Glutamatergic neuron (in vitro differentiated cells): ENCODE results near the gene NUAK1. TPM values are rescaled to one million over a fixed set of nuclear protein-coding genes. Genes with fewer than 3 reads are reported as not detected.
"Not testable (repeated sequence)": the region's sequence is repeated elsewhere in the genome, so short reads cannot be mapped to it uniquely, and the experiment has no call there.

ENCODE experiments used
- DNase-seq: peaks from one replicate; pipeline ENCODE4 v3.0.0; 2022
- H3K27ac Mint-ChIP-seq: one replicate; pipeline ENCODE4 v1.8.0; 2020; ENCODE audit warnings: mild to moderate bottlenecking, mixed read lengths, inconsistent platforms; ENCODE audit not compliant: unreplicated experiment
- H3K27me3 Mint-ChIP-seq: one replicate; pipeline ENCODE4 v1.8.0; 2020; ENCODE audit warnings: mild to moderate bottlenecking, moderate library complexity, mixed read lengths, inconsistent platforms; ENCODE audit not compliant: unreplicated experiment
- H3K36me3 Mint-ChIP-seq: one replicate; pipeline ENCODE4 v1.8.0; 2020; ENCODE audit warnings: mild to moderate bottlenecking, mixed read lengths, inconsistent platforms; ENCODE audit not compliant: unreplicated experiment
- H3K4me1 Mint-ChIP-seq: one replicate; pipeline ENCODE4 v1.8.0; 2020; ENCODE audit warnings: mild to moderate bottlenecking, low read depth, mixed read lengths, inconsistent platforms; ENCODE audit not compliant: unreplicated experiment
- H3K4me3 Mint-ChIP-seq: one replicate; pipeline ENCODE4 v1.8.0; 2020; ENCODE audit warnings: mild to moderate bottlenecking, mixed read lengths, inconsistent platforms; ENCODE audit not compliant: unreplicated experiment
- H3K9me3 Mint-ChIP-seq: one replicate; pipeline ENCODE4 v1.8.0; 2020; ENCODE audit warnings: mild to moderate bottlenecking, moderate library complexity, mixed read lengths, inconsistent platforms; ENCODE audit not compliant: unreplicated experiment
- CTCF ChIP-seq: fragments of 200-600 bp; sonication (generic); IDR thresholded peaks from one replicate; pipeline ENCODE4 v1.5.0; 2021; ENCODE audit not compliant: partially characterized antibody, unreplicated experiment
- total RNA-seq: library from RNA; stranded (reverse); fragmentation: NEBNext Ultra II Directional; extraction: Animal tissue kit (Norgen Biotek cat#: 25700); gene quantifications from one replicate; pipeline ENCODE4 v1.2.1, GENCODE V29; 2021; ENCODE audit not compliant: unreplicated experiment

Gene NUAK1
- total RNA-seq, 1 donor from 2014 or later, result 18.8 TPM

- Mint-ChIP-seq H3K4me3 (no peak overlapping the region), H3K4me1 (peaks cover 10% of the 10 kb centered on the region), H3K27ac (no peak overlapping the region), H3K27me3 (no peaks in the 10 kb centered on the region), H3K36me3 (peaks cover 16% of the 10 kb centered on the region), H3K9me3 (no peaks in the 10 kb centered on the region)
- DNase-seq, result no peak
- TF ChIP-seq CTCF, result no peak
Measured at GRCh38 chr12:106021516-106021915, 117.2 kb downstream of the NUAK1 start.

GRCh38 chr12:106020736-106021135 is 118.0 kb downstream of the NUAK1 start:
- Mint-ChIP-seq H3K4me3 (no peak overlapping the region), H3K36me3 (peaks cover 19% of the 10 kb centered on the region), H3K27me3 (peaks cover 2% of the 10 kb centered on the region), H3K4me1 (peaks cover 10% of the 10 kb centered on the region), H3K9me3 (no peaks in the 10 kb centered on the region), H3K27ac (no peak overlapping the region)
- TF ChIP-seq CTCF, result no peak
- DNase-seq, result no peak

DNA sequence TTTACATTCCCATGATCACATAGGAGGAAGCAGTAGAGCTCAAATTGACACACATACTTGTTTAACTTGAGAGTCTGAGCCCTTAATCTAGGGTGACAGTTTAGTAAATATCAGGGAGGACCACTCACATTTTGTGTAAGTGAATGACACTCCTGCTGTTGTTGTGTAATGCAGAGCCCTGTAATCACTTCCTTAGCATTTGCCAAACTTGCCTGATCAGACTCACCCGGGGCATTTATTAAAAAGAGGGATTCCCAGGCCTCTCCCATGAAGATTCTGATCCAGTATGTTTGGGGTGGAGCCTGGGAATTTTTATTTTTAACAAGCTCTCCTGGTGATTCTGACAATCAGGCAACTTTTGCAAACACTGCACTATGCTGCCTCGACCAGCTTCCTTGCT is 119.6 kb downstream of the NUAK1 start:
- Mint-ChIP-seq H3K27me3 (peaks cover 2% of the 10 kb centered on the region), H3K4me3 (no peak overlapping the region), H3K36me3 (peaks cover 20% of the 10 kb centered on the region), H3K4me1 (peaks cover 10% of the 10 kb centered on the region), H3K9me3 (no peaks in the 10 kb centered on the region), H3K27ac (no peak overlapping the region)
- no peak for DNase-seq
- no peak for TF ChIP-seq CTCF

- DNase-seq, result no peak
- H3K36me3 Mint-ChIP-seq, result peaks cover 20% of the 10 kb centered on the region
- no peak for TF ChIP-seq CTCF
- peaks cover 1% of the 10 kb centered on the region for H3K9me3 Mint-ChIP-seq
- H3K4me3 Mint-ChIP-seq, result no peak overlapping the region
- no peak overlapping the region for H3K27ac Mint-ChIP-seq
- H3K27me3 Mint-ChIP-seq, result peaks cover 4% of the 10 kb centered on the region
- H3K4me1 Mint-ChIP-seq, result peaks cover 10% of the 10 kb centered on the region
Measured at GRCh38 chr12:106018286-106018685, 120.5 kb downstream of the NUAK1 start.

DNA sequence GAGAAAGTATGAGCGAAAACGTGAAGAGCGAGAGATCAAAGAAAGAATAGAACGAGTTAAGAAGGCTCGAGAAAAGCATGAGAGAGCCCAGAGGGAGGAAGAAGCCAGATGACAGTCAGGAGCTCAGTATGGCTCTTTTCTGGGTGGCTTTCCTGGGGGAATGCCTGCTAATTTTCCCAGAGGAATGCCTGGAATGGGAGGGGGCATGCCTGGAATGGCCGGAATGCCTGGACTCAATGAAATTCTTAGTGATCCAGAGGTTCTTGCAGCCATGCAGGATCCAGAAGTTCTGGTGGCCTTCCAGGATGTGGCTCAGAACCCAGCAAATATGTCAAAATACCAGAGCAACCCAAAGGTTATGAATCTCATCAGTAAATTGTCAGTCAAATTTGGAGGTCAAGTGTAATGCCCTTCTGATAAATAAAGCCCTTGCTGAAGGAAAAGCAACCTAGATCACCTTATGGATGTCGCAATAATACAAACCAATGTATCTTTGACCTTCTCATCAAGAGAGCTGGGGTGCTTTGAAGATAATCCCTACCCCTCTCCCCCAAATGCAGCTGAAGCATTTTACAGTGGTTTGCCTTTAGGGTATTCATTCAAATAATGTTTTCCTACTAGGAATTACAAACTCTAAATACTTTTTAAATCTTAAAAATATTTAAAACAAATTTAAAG is 122.0 kb downstream of the NUAK1 start:
- DNase-seq, H3K4me1 Mint-ChIP-seq, H3K4me3 Mint-ChIP-seq, H3K27ac Mint-ChIP-seq, H3K27me3 Mint-ChIP-seq, H3K9me3 Mint-ChIP-seq: not testable (repeated sequence)
- peaks cover 20% of the 10 kb centered on the region for H3K36me3 Mint-ChIP-seq
